Myocyte (in vitro differentiated cells): ENCODE results near the gene RBM33. TPM values are rescaled to one million over a fixed set of nuclear protein-coding genes. Genes with fewer than 3 reads are reported as not detected.

Source experiments
- DNase-seq: peaks from one replicate; pipeline ENCODE4 v3.0.0-alpha.2; 2012; ENCODE audit warnings: low read depth
- total RNA-seq: library from RNA; depleted of rRNA; stranded (reverse); fragments of >200 nt; gene quantifications from 2 replicates; pipeline ENCODE4 v1.2.3, GENCODE V29; 2014

Gene RBM33
- total RNA-seq, 1 donor from 2014 or later: 29.4 TPM

GRCh38 chr7:155722118-155722517 is 77.7 kb downstream of the RBM33 start:
- no peak for DNase-seq

DNA sequence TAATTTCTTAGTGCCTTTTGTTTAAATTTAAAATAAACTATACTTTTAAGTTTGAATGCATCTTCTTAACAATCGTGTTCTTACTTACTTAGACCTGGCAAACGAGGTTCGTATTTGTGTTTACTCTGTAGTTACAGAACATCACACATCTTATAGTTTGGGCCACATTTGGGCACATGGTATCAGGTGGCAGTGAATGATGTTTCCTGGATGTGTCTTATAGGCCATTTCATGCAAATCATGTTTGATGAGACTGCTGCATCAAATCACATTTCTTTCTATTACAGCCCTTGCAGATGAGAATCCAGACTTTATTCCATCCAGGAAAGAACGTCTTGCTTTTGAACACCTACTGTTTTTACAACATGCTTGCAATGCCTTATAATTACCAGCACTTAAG is 78.5 kb downstream of the RBM33 start:
- DNase-seq: no peak

DNA sequence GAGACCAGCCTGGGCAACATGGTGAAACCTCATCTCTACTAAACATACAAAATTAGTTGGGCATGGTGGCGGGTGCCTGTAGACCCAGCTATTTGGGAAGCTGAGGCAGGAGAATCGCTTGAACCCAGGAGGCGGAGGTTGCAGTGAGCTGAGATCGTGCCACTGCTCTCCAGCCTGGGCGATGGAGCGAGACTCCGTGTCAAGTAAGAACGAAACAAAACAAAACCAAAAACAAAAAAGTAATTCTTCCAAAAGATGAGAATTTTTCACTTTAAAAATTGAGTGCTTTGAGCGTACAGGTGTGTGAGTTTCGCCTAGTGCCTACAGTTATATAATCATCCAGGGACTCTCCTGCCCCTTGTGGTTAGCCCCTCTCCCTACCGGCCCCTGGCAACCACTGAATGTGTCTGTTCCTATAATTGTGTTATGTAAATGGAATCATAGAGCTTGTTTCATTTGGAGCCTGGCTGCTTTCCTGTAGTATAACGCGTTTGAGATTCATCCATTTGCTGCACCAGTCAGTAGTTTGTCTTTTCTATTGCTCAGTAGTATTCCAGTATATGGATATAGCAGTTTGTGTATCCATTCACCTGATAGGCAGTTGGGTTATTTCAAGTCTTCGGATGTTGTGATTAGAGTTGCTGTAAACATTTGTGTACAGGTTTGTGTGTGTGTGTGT is 80.0 kb downstream of the RBM33 start:
- no peak for DNase-seq

DNA sequence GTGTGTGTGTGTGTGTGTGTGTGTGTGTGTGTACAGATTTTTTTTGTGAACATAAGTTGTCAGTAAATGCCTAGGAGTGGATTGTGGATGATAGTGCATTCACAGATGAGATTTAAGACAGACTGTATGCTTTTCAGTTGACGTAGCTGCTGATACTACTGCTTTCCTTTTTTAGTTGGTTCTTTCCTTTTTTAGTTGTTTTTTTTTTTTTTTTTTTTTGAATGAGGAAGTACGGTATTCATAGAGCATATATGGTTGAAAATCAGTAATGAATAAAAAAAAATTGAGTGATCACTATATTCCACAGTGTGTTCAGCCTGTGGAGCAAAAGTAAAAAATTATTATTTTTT is 80.5 kb downstream of the RBM33 start:
- no peak for DNase-seq

DNA sequence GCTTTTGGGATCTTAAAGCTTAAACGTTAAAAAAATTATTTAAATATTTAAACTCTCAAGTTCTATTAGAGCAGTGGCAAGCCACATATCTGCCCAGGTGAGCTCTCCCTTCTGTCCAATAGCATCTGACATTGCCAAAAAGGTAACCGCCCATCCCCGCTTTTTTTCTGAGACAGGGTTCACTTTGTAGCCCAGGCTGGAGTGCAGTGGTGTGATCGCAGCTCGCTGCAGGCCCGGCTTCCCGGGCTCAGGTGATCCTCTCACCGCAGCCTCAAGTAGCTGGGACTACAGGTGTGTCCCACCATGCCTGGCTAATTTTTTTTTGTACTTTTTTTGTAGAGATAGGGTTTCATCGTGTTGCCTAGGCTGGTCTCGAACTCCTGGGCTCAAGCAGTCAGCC is 83.2 kb downstream of the RBM33 start:
- no peak for DNase-seq

DNA sequence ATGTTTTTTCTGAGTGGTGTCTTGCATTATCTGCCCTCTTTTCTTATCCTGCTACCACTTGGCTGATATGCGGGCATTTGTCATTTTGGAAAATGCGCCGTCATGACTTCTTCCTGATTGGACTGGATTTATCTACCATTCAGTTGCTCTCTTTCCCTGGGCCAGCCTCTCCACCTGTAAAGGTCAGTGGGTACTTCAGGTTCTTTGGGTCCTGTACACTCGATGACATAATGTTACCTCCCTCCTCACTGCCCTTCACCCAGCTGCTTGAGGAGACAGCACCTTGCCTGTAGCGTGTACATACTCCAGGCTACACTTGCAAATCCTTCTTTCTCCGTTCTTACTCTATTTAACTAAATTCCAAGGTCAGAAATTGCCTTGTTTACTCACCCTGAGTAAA is 83.7 kb downstream of the RBM33 start:
- no peak for DNase-seq

DNA sequence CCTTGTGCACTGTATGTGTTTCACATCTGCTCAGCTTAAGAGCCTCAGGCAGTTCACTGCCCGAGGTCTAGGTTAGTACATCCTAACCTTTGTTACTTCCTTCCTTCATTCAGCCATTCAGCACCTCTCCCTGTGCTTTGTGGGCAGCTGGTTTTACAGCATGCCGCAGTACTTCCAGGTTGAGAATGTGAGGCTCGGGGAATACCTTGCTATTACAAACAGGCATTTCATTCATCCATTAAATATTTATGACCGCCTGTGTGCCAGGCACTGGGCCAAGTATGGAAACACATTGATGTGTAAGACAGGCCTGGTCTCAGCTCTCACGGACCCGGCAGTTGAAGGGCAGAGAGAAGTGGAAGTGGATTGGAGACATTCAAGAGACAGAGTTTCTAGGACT is 85.4 kb downstream of the RBM33 start:
- no peak for DNase-seq

GRCh38 chr7:155731380-155731779 is 86.9 kb downstream of the RBM33 start:
- no peak for DNase-seq

- DNase-seq: no peak
These were observed 87.4 kb downstream of the RBM33 start for GRCh38 chr7:155731871-155732270.

DNA sequence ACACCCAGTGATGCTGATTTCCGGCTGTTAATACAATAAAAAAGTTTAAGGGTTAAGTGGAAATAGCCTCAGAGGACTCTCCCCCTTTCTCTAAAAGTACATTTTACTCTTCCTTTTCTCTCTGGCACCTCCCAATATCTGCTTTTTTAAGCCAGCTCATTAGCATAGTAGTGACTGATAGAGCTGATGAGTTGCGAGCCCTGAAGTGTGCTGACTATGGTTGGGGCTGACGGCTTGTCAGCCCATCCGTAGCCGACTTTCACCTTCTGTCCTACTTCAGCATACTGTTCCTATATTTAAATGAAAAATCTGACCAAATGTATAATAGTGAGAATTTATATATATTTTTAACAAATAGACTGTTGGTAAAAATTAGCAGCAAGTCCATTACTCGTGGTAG is 87.8 kb downstream of the RBM33 start:
- no peak for DNase-seq

DNA sequence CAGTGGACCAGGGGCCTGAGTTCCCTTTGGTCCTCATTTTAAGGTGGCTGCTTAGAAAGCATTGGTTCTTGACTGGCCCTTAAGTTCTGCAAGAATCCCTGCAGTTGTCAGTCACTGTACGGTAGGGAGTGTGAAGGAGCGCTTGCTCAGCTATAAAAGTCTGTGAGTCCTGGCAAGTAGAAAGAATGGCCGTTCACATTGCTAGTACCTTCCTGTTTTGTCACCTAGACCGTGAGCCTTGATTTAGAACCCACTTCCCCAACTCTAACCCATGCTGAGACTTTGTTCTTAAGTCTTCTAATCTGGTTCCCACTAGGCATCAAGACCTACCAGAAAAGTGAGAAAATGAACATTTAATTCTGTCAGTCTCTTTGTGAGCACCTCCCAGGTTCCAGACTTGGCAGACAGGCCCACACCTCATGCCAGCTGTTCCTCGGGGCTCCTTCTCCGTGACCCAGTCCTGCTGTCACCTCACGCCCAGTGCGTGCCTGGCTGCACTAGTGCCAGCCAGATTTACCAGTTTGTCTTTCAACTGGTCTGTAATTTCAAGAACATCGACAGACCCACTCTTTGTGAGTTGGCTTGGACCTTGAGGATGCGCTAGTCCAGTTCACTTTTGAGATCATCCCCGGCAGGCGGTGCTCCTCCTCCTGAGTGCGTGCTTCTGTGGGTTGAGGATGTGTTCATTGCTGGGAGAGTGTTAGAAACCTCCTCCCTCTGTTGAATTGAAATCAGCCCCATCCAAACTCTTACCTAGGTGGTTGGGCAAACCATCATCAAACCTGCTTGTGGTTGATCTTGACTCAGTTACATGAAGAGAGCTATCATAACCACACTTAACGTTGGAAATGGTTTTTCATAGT is 89.4 kb downstream of the RBM33 start:
- no peak for DNase-seq

- no peak for DNase-seq
These were observed 90.0 kb downstream of the RBM33 start for GRCh38 chr7:155734445-155734809.

GRCh38 chr7:155735442-155736115 is 91.1 kb downstream of the RBM33 start:
- DNase-seq: no peak

GRCh38 chr7:155737590-155737989 is 93.1 kb downstream of the RBM33 start:
- DNase-seq: no peak

DNA sequence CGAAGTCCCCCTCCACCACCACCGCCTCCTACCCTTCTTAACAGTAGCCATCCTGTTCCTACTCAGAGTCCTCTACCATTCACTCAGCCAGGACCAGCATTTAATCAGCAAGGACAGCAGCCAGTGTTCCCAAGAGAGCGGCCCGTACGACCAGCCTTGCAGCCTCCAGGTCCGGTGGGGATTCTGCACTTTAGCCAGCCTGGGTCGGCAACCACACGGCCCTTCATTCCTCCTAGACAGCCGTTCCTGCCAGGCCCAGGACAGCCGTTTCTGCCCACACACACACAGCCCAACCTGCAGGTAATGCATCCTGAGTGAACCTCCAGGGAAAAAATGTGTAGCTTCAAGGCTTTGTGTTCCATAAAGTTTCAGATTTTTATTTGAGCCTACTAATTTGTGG is 93.6 kb downstream of the RBM33 start:
- no peak for DNase-seq

GRCh38 chr7:155738652-155739537 is 94.4 kb downstream of the RBM33 start:
- peak; percentile 86 for DNase-seq

DNA sequence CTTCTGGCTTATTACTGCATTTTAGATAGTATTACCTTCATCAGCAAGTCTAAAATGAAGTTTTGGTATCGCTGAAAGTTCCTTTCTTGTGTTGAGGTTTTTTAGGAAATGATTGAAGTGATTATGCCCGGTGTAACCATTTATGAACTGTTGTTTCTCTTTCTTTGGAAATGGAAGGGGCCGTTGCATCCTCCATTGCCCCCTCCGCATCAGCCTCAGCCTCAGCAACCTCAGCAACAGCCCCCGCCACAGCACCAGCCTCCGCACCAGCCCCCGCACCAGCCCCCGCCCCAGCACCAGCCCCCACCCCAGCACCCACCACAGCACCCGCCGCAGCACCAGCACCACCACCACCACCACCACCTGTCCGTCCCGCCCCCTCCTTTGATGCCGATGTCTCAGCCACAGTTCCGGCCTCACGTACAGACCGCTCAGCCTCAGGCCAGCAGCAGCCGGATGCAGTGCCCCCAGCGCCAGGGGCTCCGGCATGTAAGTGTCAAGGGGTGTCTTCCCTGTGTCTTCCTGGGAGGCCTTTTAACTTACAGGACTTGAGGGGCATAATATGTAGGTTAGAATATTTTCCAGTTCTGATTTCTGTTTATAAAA is 95.2 kb downstream of the RBM33 start:
- DNase-seq: no peak

DNA sequence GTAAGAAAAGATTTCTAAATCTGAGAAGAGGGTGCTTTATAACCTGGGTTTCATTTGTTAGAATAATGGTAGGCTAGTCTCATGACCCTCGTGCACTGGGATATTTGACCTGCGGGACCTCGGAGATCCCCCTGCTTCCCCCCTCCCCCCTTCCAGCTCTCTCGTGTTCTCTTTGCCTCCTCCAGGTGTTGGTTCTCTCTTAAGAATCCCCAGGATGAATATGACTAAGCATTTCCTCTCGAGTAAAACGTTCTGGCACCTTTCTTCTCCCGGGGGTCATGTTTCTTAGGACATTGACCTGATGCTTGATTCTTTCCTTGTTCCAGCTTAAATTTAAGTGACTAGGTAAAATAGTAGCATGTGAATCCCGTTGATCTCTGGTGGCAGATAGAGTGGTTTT is 96.6 kb downstream of the RBM33 start:
- no peak for DNase-seq

- no peak for DNase-seq
These were observed 97.3 kb downstream of the RBM33 start for GRCh38 chr7:155741805-155742204.

- no peak for DNase-seq
These were observed 98.7 kb downstream of the RBM33 start for GRCh38 chr7:155743177-155743576.
